Small intestine (tissue), 7 donors: ENCODE measurements around the gene GABRB3. TPM values are rescaled to one million over a fixed set of nuclear protein-coding genes. Genes with fewer than 3 reads are reported as not detected.

Experiments
- DNase-seq, 2 donors: peaks; one replicate each; pipeline versions ENCODE4 v3.0.0 to v3.0.0-alpha.2; 2013
- FAIRE-seq: peaks from 2 replicates; lab custom pipeline; 2012; peaks lifted over from hg19 to GRCh38; lab: Jason Lieb, UNC
- H3K27ac ChIP-seq, 3 donors: one replicate each; pipeline ENCODE4 v1.5.1; 2013; ENCODE audit warnings: low read length in 2 of 3, mild to moderate bottlenecking in 2 of 3, control low read depth in 1 of 3, inconsistent platforms in 1 of 3, low read depth in 1 of 3, moderate library complexity in 1 of 3
- H3K27me3 ChIP-seq, 3 donors: one replicate each; pipeline ENCODE4 v1.6.1; 2013; ENCODE audit warnings: low read length in 3 of 3, inconsistent platforms in 1 of 3; ENCODE audit not compliant: control insufficient read depth in 3 of 3, insufficient read depth in 3 of 3
- H3K36me3 ChIP-seq, 3 donors: one replicate each; pipeline ENCODE4 v1.6.1; 2013; ENCODE audit warnings: low read length in 3 of 3, inconsistent platforms in 1 of 3, low read depth in 1 of 3, mild to moderate bottlenecking in 1 of 3, moderate library complexity in 1 of 3; ENCODE audit not compliant: control insufficient read depth in 3 of 3, insufficient read depth in 2 of 3
- H3K4me1 ChIP-seq, 3 donors: one replicate each; pipeline ENCODE4 v1.6.1; 2013; ENCODE audit warnings: low read length in 2 of 3, inconsistent platforms in 1 of 3, low read depth in 1 of 3, mild to moderate bottlenecking in 1 of 3, moderate library complexity in 1 of 3; ENCODE audit not compliant: control insufficient read depth in 3 of 3, insufficient read depth in 2 of 3
- H3K4me3 ChIP-seq, 3 donors: one replicate each; pipeline ENCODE4 v1.5.1; 2013; ENCODE audit warnings: low read length in 3 of 3, control low read depth in 1 of 3, inconsistent platforms in 1 of 3, low read depth in 1 of 3, mild to moderate bottlenecking in 1 of 3, moderate library complexity in 1 of 3
- H3K9me3 ChIP-seq, 2 donors: one replicate each; pipeline ENCODE4 v1.6.1; 2013; ENCODE audit warnings: low read depth in 1 of 2, low read length in 1 of 2; ENCODE audit not compliant: control insufficient read depth in 2 of 2, insufficient read depth in 1 of 2
- WGBS, 3 donors: extraction: QIAGEN DNeasy Blood & Tissue Kit; methylation state at CpG; one replicate each; pipeline ENCODE4 v1.1.7; 2013; 5-methylcytosine and 5-hydroxymethylcytosine counted together
- polyA plus RNA-seq, 4 donors: library from polyadenylated mRNA; stranded (reverse) in 3 of 4; unstranded in 1 of 4; fragments of 200-250 nt in 3 of 4; fragments of 120-200 nt in 1 of 4; gene quantifications; one replicate each; pipeline versions ENCODE4 v1.2.1 to v1.2.3, GENCODE V29; 2013
- donor health status: healthy with polysubstance abuse.
- donor health status: control.
- donor health status: control.
- donor health status: Bipolar disorder and iron deficiency.
- donor health status: healthy.

Gene GABRB3
- polyA plus RNA-seq, 4 donors = 0.27 to 2.0 (median 1.3) TPM; not detected in 1

- Histone ChIP-seq H3K27ac (no peak overlapping the region), H3K27me3 (no peaks in the 10 kb centered on the region), H3K36me3 (no peaks in the 10 kb centered on the region), H3K9me3 (peaks cover 0 to 8% of the 10 kb centered on the region in 2 donors), H3K4me1 (no peaks in the 10 kb centered on the region), H3K4me3 (no peak overlapping the region)
- FAIRE-seq (no peak), DNase-seq (no peak)
- WGBS, 3 donors = 69 to 81% (median 73%) methylated on average over 3 of the region's 3 CpGs
These were observed 158.1 kb downstream of the GABRB3 start for GRCh38 chr15:26614734-26615133.

- DNase-seq (no peak), FAIRE-seq (no peak)
- Histone ChIP-seq H3K4me1 (no peaks in the 10 kb centered on the region), H3K27ac (no peak overlapping the region), H3K9me3 (peaks cover 0 to 17% of the 10 kb centered on the region in 2 donors), H3K36me3 (no peaks in the 10 kb centered on the region), H3K27me3 (no peaks in the 10 kb centered on the region), H3K4me3 (no peak overlapping the region)
- 28 to 62% (median 49%) methylated on average over 2 of the region's 2 CpGs for WGBS, 3 donors
These were observed 174.2 kb downstream of the GABRB3 start for GRCh38 chr15:26598704-26599103.

- Histone ChIP-seq H3K27ac (no peak overlapping the region), H3K36me3 (no peaks in the 10 kb centered on the region), H3K27me3 (no peaks in the 10 kb centered on the region), H3K4me3 (no peak overlapping the region), H3K9me3 (peaks cover 0 to 17% of the 10 kb centered on the region in 2 donors), H3K4me1 (no peaks in the 10 kb centered on the region)
- DNase-seq (no peak), FAIRE-seq (no peak)
- WGBS, 3 donors = 38 to 64% (median 48%) methylated on average over 2 of the region's 2 CpGs
These were observed 177.3 kb downstream of the GABRB3 start for GRCh38 chr15:26595611-26596010.

- no peaks in the 10 kb centered on the region for H3K36me3 ChIP-seq
- peaks cover 0 to 9% of the 10 kb centered on the region in 2 donors for H3K9me3 ChIP-seq
- H3K27me3 ChIP-seq = no peaks in the 10 kb centered on the region
- DNase-seq (no peak), FAIRE-seq (no peak)
- no peak overlapping the region for H3K27ac ChIP-seq
- WGBS, 3 donors = 65 to 75% (median 66%) methylated on average over 2 of the region's 2 CpGs
- no peak overlapping the region for H3K4me3 ChIP-seq
- H3K4me1 ChIP-seq = no peaks in the 10 kb centered on the region
These were observed 182.2 kb downstream of the GABRB3 start for GRCh38 chr15:26590676-26591075.

GRCh38 chr15:26582840-26583239 is 190.0 kb downstream of the GABRB3 start:
- DNase-seq = no peak
- no peaks in the 10 kb centered on the region for H3K4me1 ChIP-seq
- WGBS, 3 donors = 83 to 88% (median 87%) methylated on average over 6 of the region's 6 CpGs
- no peak overlapping the region for H3K27ac ChIP-seq
- H3K4me3 ChIP-seq = no peak overlapping the region
- no peaks in the 10 kb centered on the region for H3K27me3 ChIP-seq
- H3K9me3 ChIP-seq = peaks cover 2 to 7% of the 10 kb centered on the region in 2 donors
- no peaks in the 10 kb centered on the region for H3K36me3 ChIP-seq
- no peak for FAIRE-seq

GRCh38 chr15:26580943-26581342 is 191.9 kb downstream of the GABRB3 start:
- no peak overlapping the region for H3K27ac ChIP-seq
- FAIRE-seq (no peak), DNase-seq (no peak)
- H3K36me3 ChIP-seq = no peaks in the 10 kb centered on the region
- WGBS, 3 donors = 33 to 67% (median 41%) methylated on average over 4 of the region's 4 CpGs
- H3K27me3 ChIP-seq = no peaks in the 10 kb centered on the region
- no peaks in the 10 kb centered on the region for H3K4me1 ChIP-seq
- H3K4me3 ChIP-seq = no peak overlapping the region
- H3K9me3 ChIP-seq = peaks cover 2 to 3% of the 10 kb centered on the region in 2 donors

- Histone ChIP-seq H3K4me3 (no peak overlapping the region), H3K27ac (no peak overlapping the region), H3K9me3 (peaks cover 3 to 4% of the 10 kb centered on the region in 2 donors), H3K4me1 (no peaks in the 10 kb centered on the region), H3K27me3 (no peaks in the 10 kb centered on the region), H3K36me3 (no peaks in the 10 kb centered on the region)
- FAIRE-seq = no peak
- DNase-seq = no peak
- 66 to 77% (median 72%) methylated on average over 5 of the region's 5 CpGs for WGBS, 3 donors
These were observed 200.1 kb downstream of the GABRB3 start for GRCh38 chr15:26572602-26573350.

GRCh38 chr15:26571346-26571745 is 201.5 kb downstream of the GABRB3 start:
- Histone ChIP-seq H3K27me3 (no peaks in the 10 kb centered on the region), H3K27ac (no peak overlapping the region), H3K4me3 (no peak overlapping the region), H3K36me3 (no peaks in the 10 kb centered on the region), H3K4me1 (no peaks in the 10 kb centered on the region), H3K9me3 (peaks cover 3 to 4% of the 10 kb centered on the region in 2 donors)
- 76 to 86% (median 78%) methylated on average over 5 of the region's 5 CpGs for WGBS, 3 donors
- FAIRE-seq = no peak
- no peak for DNase-seq
